GM18520 (cell line): Measurements from ENCODE around the gene PIK3AP1.
"Not testable (repeated sequence)": the region's sequence is repeated elsewhere in the genome, so short reads cannot be mapped to it uniquely, and the experiment has no call there.

ENCODE experiments used
- ATAC-seq: cut with Tn5 transposase; IDR thresholded peaks from one replicate; pipeline ENCODE4 v1.9.1; 2021; ENCODE audit not compliant: unreplicated experiment

PIK3AP1 gene

DNA sequence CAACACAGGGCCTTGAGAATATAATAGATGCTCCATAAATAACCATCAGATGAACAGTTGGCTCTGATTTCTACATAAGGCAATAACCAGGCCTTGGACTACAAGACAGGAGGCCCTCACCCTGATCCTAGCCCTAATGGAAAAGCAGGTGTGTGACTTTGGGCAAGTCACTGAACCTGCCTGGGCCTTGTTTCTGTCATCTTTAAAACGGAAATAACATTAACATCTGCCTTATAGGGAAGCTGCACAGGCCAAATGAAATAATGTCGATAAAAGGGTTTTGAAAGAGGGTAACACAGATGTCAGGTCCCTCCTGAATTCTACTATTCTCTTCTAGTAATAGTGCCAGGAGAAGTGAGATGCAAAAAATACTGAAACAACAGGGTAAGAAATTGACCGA, 20.7 kb downstream of the PIK3AP1 start:
- no peak for ATAC-seq

DNA sequence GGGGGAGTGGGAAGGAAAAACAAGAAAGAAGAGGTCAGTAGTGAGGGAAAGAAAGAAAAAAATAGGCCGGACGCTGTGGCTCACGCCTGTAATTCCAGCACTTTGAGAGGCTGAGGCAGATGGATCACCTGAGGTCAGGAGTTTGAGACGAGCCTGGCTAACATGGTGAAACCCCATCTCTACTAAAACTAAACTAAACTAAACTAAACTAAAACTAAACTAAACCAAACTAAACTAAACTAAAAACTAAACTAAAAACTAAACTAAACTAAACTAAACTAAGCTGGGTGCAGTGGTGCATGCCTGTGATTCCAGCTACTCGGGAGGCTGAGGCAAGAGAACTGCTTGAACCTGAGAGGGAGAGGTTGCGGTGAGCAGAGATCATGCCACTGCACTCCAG, 22.0 kb downstream of the PIK3AP1 start:
- not testable (repeated sequence) for ATAC-seq

DNA sequence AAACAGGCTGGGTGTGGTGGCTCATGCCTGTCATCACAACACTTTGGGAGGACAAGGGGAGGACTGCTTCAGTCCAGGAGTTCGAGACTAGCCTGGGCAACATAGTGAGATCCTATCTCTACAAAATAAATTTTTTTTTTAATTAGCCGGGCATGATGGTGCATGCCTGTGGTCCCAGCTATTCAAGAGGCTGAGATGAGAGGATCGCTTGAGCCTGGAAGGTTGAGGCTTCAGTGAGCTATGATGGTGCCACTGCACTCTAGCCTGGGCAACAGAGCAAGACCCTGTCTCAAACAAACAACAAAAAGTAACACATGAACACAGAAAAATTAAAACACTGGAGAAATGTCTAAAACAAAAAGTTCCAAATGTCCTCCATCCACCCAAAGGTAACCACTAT, 22.9 kb downstream of the PIK3AP1 start:
- no peak for ATAC-seq

DNA sequence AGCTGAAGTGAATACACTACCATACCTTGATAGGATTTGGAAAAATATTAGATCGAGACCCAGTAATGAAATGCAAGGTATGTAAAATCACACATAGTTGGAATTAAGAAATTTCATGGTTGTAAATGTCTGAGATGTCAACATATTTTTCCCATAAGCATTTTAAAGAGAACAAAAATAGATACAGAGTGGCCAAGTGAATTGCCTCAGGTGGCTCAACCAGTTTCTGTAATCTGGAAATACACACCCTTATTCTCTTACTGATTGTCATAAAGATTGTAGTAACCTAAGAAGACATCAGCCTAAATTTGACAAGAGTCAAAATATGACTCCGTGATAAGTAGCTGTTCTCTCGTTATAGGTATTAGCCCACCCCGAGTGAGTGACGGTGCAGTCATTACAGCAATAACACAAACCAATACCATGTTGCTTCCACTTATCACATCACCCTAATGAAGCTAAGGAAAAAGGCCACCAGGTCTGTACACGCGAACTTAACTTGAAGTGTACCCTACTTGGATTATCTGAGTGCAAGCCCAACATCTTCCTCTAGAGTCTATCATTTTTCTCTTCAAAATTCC, 23.4 kb downstream of the PIK3AP1 start:
- ATAC-seq = no peak

DNA sequence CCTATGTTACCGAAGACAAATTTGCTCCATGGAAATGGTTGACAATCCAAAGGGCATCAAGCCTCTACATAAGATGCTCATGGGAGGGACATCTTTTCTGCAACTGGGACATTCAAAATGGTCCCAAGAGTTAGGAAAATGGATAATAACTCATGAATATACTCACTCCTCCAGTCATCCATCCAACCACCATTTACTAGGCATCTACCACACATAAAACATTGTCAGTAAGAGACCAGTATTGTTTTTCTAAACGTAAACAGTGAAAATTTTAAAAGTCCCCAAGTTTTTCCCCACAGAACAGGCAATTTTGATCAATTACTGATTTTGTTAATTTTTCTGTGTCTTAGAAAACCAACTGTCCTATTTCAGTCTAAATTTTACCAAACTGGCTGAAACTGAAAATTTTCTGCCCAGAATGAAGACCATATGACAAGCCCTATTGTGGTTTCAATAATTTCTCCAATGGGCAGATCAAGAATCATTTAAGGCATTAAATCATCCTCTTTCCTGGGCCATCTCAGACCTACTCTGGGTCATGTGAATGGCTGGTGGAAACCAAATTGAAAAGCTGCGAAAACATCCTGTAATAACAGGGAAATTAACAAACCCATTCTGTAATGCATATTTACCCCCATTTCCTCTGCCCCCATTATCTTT, 24.2 kb downstream of the PIK3AP1 start:
- no peak for ATAC-seq

DNA sequence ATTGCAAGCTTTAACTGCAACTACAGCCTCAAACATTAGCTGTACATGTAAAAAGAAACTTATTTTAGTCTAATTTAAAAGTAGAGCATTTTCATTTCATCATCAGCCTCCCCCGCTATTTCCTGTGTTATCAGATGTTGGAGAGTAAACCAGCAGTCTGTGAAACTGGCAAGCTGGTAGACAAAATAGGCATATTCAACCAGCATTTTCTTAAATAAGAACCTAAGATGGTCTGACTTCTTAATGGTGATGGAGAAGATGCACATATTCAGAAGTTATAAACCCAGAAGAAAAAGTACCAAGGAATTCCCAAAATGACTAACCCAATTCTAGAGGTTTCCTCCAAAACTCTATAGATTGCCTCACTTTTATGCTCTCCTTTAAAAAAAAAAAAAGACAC, 24.9 kb downstream of the PIK3AP1 start:
- no peak for ATAC-seq

DNA sequence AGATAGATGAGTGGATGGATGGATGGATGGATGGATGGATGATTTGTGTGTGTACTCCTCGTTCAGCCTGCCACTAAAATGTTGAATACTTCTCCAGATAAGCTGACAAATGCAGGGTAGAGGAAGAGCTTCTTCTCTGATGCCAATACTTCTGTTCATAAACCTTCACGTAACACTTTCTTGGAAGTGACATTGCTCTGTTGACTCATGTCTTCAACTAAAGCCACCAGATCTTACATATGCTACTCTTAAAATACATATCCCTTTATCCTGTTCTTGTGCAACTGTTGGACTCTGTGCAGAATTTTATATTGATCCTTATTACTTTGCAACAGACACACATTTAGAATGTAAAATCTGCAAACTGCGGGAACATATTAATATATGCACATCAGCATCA, 26.9 kb downstream of the PIK3AP1 start:
- no peak for ATAC-seq

DNA sequence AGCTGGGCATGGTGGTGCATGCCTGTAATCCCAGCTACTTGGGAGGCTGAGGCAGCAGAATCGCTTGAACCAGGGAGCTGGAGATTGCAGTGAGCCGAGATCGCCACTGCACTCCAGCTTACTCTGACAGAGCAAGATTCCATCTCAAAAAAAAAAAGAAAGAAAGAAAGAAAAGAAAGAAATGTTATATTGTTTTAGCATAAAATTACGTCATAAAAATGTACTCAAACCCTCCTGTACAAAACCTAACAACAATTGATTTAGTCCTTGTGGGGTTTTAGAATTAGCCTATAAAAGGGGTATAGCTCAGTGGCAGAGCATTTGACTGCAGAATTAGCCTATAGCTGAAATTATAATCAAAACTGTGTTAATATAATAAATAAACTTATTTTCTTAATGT, 27.9 kb downstream of the PIK3AP1 start:
- ATAC-seq = no peak

DNA sequence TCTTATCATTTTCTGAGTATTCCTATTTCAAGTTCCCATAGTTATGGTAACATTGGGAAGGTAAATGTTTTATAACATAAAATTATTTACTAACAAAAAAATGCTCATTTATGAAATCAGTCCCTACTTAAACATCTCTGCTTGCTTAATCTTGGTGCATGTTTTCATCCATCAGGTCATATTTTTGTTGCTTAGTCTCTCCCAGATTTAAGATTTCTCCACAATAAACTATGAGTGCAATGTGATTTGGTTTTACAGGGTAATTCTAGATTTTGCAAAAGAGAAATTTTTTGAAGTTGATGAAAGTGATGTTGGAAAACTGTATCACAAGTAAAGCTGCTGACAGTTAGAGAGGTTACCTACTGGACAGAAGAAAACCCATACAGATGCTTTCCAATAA, 28.6 kb downstream of the PIK3AP1 start:
- ATAC-seq = no peak

DNA sequence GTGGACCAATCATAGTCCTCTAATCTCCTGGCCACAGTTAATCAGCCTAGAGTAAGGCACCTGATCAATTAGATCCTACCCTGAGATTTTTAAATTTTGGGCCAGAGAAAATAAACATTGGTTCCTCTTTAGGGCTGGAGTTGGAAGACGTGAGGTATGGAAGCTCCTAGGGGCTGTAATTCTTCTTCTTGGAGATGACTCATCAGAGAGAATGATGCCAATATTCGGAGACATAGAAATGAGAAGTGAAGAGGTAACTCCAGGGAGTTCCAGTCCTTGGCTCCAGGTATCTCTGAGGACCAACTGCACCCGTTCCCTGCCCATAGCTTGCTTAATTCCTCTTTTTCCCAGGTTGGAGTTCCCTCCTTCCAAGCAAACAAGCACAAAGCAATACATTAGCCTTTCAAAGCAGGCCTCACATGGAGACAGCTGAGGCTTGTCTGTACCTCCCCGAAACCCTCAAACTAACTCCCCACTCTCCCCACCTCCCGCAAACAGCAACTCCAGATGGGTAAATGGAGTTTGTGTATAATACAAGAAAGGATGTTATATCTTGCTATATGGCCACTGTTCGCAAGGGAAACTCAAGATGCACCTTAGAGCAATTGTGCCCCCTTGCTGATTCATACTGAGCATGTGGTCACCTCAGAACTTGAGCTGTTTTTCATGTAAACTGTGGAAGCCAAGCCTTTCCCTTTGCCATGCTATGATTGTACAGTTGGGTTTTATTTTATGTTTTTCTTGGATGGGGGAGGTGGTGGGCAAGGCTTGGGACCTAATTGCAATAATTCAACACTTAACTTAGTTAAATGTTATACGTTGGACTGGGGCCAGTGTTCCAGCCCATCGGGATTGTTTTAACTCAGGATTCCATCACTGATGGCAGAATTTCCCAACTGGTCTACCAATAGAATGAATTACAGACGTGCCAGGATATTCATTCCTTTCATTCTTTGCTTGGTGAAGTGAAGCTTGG, 29.3 kb downstream of the PIK3AP1 start:
- no peak for ATAC-seq

DNA sequence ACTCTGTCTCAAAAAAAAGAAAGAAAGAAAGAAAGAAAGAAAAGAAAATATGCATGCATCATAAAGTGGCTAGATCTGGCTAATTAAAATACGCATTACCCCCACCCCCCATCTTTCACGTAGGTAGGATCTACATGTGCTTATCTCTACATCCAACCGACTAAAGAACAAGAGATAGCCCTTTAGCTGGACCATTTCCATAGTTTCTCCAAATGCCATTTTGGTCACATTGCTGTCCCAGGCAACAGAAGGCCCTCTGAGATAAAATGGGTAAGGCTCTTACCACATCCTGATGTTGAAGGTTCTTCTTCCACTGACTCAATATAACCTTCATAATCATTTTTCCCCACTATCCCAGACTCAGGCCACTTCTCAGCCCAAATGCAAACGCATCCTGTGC, 31.5 kb downstream of the PIK3AP1 start:
- ATAC-seq = no peak

DNA sequence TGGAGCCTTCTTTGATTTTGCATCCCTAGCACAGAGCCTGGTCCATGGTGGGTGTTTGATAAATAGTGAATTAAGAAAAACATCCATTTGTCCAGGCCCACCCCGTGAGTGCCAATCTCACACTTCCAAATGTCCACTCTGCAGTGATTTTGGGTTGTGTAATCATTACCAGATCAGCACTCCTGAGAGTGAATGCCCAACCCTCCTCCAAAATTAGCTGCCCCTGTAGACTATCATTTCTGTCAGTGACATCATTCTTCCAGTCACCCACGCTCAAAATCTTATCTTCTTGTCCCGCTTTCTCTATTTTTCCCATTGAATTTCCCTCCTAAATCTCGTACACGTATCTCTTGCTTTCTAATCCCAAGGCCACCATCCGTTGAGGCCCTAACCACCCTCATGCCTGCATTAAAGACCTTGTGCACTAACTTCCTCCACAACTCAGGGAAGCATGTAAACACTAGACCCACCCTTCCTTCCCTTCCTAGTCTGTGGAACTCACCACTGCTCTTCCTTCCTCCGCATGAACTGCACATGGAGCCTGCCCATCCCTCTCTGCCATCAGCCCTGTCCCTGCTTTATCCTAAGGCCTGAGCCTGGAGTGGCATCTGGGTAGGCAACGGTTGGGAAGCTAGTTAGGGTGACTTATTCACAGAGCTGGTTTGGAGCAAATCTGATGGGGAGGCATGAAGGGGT, 32.8 kb downstream of the PIK3AP1 start:
- ATAC-seq = no peak

DNA sequence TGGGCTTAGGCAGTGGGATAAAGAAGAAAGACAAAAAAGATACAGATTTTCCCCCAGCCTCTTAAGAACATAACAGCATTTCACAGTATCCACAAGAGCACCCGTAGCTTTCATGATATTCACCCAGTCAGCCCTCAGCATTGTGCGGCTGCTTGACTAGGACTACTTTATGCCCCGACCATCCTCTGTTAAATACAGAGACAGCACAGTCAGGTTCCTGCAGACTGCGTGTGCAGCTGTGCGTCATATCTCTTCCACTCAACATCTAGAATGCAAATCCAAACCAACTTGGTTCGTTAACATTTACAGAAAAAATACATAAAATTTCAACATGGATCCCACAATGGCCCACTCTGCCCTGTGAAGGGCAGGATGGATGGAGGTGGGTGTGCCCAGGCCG, 33.8 kb downstream of the PIK3AP1 start:
- ATAC-seq = no peak

DNA sequence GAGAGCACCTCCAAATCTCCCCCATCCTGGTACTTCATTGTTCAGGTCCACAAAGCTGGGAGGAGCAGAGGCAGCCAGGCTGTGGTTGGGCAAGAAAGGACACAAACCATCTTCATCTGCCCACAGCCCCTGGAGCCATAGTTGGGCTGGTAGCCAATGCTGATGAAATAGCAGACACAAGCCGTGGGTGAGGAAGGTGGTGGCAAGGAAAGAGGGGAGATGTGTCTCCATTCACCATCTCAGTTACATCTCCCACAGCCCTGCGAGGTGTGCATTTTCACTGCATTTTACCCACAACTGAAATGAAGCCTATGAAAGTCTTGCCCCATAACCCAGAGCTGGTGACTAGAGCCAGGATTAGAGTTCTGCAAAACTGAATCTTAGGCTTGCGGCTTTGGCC, 35.0 kb downstream of the PIK3AP1 start:
- ATAC-seq = no peak

DNA sequence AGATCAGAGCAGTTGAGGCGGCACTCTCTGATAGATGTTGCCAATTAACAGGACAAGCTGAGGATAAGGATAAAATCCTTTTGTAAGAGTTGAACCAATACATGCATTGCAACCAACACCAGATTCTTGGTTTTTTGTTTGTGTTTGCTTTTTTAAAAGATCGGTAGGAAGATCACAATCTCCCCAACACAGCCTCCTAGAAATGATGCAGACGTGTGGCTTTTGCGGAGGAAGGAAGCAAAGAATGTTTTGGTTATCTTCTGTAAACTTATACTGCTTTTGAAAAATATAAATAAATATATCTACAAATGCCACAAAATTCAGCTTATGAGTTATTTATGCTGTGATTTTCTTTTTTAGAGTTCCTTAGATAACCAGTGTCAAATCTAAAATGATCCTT, 35.5 kb downstream of the PIK3AP1 start:
- ATAC-seq = no peak

DNA sequence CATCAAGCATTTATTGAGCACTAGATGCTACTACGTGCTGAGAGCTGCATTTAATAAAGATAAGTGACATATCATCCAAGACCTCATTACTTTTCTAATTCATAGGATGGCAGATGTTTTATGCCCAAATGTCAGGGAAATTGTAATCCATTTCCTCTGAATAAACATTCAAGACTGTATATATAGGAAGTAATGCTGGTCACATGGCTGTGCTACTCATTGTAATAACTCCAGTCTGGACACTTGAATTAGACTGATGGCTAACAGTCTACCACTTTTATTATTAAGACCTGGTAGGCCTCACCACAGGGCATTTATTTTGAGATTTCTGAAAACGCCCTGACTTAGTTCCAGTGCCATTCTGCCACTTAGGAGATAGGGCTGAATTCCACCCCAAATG, 36.6 kb downstream of the PIK3AP1 start:
- ATAC-seq = no peak

DNA sequence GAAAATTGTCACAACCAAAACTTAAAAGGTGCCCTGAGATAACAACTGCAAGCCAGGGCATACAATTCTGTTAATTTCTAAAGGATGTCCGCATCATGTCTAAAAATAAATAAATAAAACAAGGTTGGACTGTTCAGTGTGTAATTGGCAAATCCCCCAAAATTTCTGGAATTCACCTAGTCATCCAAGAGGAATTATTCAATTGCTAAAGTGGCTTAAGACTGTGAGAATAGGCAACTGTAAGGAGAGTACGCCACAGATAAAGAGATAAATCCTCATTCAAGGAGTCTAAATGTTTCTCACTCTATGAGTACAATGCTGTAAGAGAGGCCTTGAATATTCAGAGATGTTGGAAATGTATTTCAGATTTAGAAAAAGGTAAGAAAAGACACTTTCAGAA, 37.2 kb downstream of the PIK3AP1 start:
- no peak for ATAC-seq

DNA sequence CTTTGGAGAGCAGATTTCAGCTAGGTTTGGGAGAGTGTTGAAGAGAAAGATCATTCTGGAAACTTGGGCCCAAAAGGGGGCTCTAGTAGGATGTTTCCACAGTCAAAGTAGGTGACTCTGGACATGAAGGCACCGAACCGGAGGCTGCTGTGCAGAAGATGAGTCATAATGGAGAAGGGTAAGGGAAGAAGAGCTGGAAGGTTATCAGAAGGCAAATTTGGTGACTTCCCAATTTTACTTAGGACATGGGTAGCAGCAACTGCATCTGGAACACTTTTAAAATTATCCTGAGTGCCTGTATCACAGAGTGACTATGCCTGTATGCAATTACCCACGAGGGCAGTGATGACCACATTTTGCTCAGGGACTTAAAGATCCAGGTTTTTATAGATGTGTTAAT, 38.8 kb downstream of the PIK3AP1 start:
- ATAC-seq = no peak

DNA sequence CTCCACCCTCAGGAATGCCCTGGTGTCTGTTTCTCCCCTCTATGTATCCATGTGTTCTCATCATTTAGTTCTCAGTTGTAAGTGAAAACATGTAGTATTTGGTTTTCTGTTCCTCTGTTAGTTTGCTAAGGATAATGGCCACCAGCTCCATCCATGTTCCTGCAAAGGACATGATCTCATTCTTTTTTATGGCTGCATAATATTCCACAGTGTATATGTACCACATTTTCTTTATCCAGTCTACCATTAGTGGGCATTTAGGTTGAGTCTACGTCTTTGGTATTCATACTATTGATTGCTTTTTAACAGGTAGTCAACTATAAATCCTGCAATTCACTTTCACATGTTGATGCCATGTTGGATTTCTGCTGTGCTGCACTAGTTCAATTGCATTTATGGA, 39.9 kb downstream of the PIK3AP1 start:
- not testable (repeated sequence) for ATAC-seq

DNA sequence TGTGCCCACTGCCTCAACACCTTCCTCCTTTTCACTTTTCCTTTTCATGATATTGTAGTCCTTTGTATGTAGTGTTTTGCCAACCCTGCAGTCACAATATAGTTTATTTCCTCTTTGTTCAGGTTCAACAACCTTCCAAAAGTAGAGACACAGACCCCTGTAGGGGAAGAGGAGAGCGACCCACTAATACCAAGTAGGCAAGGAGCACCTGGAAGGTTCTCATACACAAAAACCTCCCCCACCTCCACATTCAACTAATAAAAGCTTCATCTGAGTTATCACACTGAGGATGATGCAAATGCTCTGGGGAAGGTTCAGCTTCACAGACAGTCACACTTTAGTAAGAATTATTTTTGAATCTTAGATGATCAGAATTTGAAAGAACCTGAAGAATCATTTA, 41.6 kb downstream of the PIK3AP1 start:
- no peak for ATAC-seq

DNA sequence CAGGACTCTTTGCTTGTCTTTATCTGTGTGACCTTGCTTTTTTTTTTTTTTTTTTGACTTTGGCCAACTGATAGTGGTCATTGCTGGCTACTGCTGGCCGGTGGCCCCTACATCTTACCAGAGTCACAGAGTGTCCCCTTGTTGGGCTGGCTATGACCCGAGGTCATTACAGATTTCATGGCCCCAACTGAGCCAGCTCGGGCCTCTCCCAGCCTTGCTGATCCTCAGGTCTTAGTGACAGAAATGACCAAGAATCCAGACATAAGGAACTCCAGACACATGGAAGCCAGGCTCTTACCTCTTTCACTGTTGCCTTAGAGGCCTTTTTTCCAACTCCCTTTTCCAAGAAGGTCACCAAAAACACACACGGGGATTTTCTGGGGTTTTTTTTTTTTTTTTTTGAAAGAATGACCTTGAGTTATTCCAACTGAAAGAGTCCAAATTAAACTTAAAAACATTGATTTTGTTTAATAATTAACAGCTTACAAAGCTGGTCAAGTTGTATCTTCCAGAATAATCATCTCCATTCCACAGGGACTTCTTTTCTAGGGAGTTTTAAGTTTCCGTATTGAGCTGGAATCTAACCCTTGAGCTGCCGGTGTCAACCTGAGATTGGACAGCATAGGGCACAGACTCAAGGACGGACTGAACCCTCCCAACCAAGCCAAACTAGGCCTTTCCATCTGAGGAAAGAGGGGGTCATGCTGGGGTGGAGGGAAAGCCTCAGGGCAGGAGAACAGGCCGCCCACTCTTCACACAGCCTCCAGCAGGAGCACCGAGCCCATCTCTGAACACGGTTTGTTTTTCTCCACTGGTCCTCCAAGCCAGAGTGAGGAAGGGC, 43.8 kb downstream of the PIK3AP1 start:
- ATAC-seq = no peak
